ENCODE results near the gene EXOSC9.
"Not testable (repeated sequence)": the region's sequence is repeated elsewhere in the genome, so short reads cannot be mapped to it uniquely, and the experiment has no call there.

EXOSC9 gene

GRCh38 chr4:121800961-121801714 is at the start of gene EXOSC9:
Gene EXOSC9, plus strand, starts transcription at chr4:121801323. Its CDS starts 102 bp downstream, at chr4:121801425.
- TF ChIP-seq, protein P1, sequence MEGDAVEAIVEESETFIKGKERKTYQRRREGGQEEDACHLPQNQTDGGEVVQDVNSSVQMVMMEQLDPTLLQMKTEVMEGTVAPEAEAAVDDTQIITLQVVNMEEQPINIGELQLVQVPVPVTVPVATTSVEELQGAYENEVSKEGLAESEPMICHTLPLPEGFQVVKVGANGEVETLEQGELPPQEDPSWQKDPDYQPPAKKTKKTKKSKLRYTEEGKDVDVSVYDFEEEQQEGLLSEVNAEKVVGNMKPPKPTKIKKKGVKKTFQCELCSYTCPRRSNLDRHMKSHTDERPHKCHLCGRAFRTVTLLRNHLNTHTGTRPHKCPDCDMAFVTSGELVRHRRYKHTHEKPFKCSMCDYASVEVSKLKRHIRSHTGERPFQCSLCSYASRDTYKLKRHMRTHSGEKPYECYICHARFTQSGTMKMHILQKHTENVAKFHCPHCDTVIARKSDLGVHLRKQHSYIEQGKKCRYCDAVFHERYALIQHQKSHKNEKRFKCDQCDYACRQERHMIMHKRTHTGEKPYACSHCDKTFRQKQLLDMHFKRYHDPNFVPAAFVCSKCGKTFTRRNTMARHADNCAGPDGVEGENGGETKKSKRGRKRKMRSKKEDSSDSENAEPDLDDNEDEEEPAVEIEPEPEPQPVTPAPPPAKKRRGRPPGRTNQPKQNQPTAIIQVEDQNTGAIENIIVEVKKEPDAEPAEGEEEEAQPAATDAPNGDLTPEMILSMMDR (IDR thresholded peaks at IDR 0.05; ENCODE audit: low read length, missing control alignments), result no peak
- DNase-seq (ENCODE audit: low read depth), result peak; percentile 96

DNA sequence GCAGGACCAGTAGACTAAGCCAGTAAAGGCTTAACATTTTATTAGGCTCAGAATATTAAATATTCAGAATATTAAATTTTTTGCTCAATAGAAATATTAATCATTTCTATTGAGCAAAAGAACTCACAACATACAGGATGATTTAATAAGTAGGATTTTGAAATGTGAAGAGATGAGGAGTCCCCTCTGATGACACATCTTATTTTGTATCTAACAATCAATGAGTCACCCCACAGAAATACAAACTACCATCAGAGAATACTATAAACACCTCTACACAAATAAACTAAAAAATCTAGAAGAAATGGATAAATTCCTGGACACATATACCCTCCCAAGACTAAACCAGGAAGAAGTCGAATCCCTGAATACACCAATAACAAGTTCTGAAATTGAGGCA is 49.0 kb upstream of the EXOSC9 start:
- peak; percentile 16 for DNase-seq (ENCODE audit: low read depth)
- H3K4me3 ChIP-seq (replicated peaks; ENCODE audit: low read depth, low read length), result not testable (repeated sequence)

More at GRCh38 chr4:121800961-121801714, at the start of gene EXOSC9:
- H3K4me3 ChIP-seq (replicated peaks; ENCODE audit: low read depth, low read length), result peak within 1 kb of the TSS; percentile 86

- peak; percentile 68 for DNase-seq (ENCODE audit: low read depth)
- no peak overlapping the region for H3K4me3 ChIP-seq (replicated peaks; ENCODE audit: low read depth, low read length)
- TF ChIP-seq, protein P1 (IDR thresholded peaks at IDR 0.05; ENCODE audit: low read length, missing control alignments), result no peak
Observed at GRCh38 chr4:121758925-121759568, 42.1 kb upstream of the EXOSC9 start.

DNA sequence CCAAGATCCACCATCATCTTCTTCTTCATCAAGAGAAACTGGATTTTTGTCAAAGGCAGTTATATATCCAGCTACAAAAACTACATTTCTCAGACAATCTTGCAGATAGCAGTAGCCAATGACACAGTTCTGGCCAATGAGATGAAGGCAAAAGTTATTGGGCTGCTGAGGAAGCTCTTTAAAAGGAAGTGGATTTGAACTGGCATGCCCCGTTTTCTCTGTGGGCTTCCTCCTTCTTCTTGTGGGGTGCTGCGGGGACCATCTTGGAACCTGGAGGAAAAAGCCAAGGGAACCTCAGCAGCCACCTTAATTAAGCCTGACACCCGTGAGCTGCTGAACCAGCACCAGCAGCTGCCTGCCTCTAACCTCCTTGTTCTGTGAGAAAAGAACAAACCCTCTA is 40.9 kb upstream of the EXOSC9 start:
- no peak overlapping the region for H3K4me3 ChIP-seq (replicated peaks; ENCODE audit: low read depth, low read length)
- DNase-seq (ENCODE audit: low read depth), result no peak
- TF ChIP-seq, protein P1 (IDR thresholded peaks at IDR 0.05; ENCODE audit: low read length, missing control alignments), result no peak

DNA sequence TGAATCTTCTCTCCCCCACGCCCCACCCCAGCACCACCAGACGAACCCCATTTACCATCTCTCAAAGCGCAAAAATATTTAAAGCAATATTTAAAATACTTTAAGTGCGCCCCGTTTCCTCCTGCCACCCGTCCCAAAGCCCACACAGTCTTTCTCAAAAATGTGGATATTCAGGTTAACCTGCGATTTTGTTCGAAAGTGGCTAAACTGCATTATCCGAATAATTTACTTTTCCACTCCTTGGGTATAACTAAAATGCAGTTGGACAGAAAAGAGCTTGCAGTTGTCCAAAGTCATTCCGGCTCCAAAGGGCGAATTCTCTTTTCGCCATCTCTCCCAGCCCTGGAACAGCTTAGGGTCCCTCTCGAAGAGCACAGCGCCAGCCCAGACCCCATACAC is 36.8 kb upstream of the EXOSC9 start:
- peak overlapping the region; percentile 55 for H3K4me3 ChIP-seq (replicated peaks; ENCODE audit: low read depth, low read length)
- TF ChIP-seq, protein P1 (IDR thresholded peaks at IDR 0.05; ENCODE audit: low read length, missing control alignments), result no peak
- no peak for DNase-seq (ENCODE audit: low read depth)

GRCh38 chr4:121764702-121765367 is 36.3 kb upstream of the EXOSC9 start, which contains the start of gene SMIM43:
Gene SMIM43, minus strand, starts transcription at chr4:121765164. Its CDS starts 59 bp downstream, at chr4:121765105.
- peak within 1 kb of the TSS; percentile 55 for H3K4me3 ChIP-seq (replicated peaks; ENCODE audit: low read depth, low read length)
- DNase-seq (ENCODE audit: low read depth), result peak; percentile 20
- TF ChIP-seq, protein P1 (IDR thresholded peaks at IDR 0.05; ENCODE audit: low read length, missing control alignments), result no peak

- H3K4me3 ChIP-seq (replicated peaks; ENCODE audit: low read depth, low read length), result peak overlapping the region; percentile 55
- TF ChIP-seq, protein P1 (IDR thresholded peaks at IDR 0.05; ENCODE audit: low read length, missing control alignments), result no peak
- DNase-seq (ENCODE audit: low read depth), result no peak
Observed at GRCh38 chr4:121765368-121765705, 35.8 kb upstream of the EXOSC9 start.

All from fibroblast of pulmonary artery (primary cell).